ENCODE data around the gene SRSF6. TPM values are rescaled to one million over a fixed set of nuclear protein-coding genes. Genes with fewer than 3 reads are reported as not detected.
A peak's percentile ranks its signal among the peaks of the same experiment; 100 is the strongest.

The SRSF6 gene
- total RNA-seq, 2 experiments from 2014 or later: 112 to 114 TPM

GRCh38 chr20:43460830-43461200, 3.1 kb downstream of the SRSF6 start:
- H3K4me3 Mint-ChIP-seq: peak overlapping the region; percentile 93
- peak overlapping the region; percentile 68 for H3K27ac Mint-ChIP-seq
- H3K36me3 Mint-ChIP-seq (ENCODE audit: low read depth): peaks cover 67% of the 10 kb centered on the region
- ATAC-seq (no peak), DNase-seq (no peak)
- ChIA-PET POLR2A (interaction anchor here (1.0 to 1.7 kb wide), 3 partner anchors 11 to 131 kb away, joined by 3 to 5 read pairs (median 3); no protein-coding TSS in a partner anchor), CTCF (no interaction called here)
- H3K9me3 Mint-ChIP-seq: no peaks in the 10 kb centered on the region
- no peak for TF ChIP-seq CTCF (IDR thresholded peaks at IDR 0.05)
- H3K4me1 Mint-ChIP-seq (ENCODE audit: low read depth): peaks cover 43% of the 10 kb centered on the region
- intact Hi-C loops (cut with micrococcal nuclease): no loop called here
- H3K27me3 Mint-ChIP-seq: no peaks in the 10 kb centered on the region

- intact Hi-C loops (cut with micrococcal nuclease): no loop called here
- Mint-ChIP-seq H3K9me3 (no peaks in the 10 kb centered on the region), H3K27ac (peak overlapping the region; percentile 26), H3K4me1 (ENCODE audit: low read depth) (peaks cover 42% of the 10 kb centered on the region), H3K27me3 (no peaks in the 10 kb centered on the region), H3K4me3 (peak overlapping the region; percentile 2), H3K36me3 (ENCODE audit: low read depth) (peaks cover 75% of the 10 kb centered on the region)
- ATAC-seq: no peak
- DNase-seq: no peak
- ChIA-PET CTCF (no interaction called here), POLR2A (interaction anchor here (0.6 to 1.7 kb wide), 7 partner anchors 8 to 274 kb away, joined by 3 to 5 read pairs (median 3); no protein-coding TSS in a partner anchor)
- no peak for TF ChIP-seq CTCF (IDR thresholded peaks at IDR 0.05)
These were observed 4.4 kb downstream of the SRSF6 start for GRCh38 chr20:43461894-43462659.

- ATAC-seq (no peak), DNase-seq (no peak)
- Mint-ChIP-seq H3K9me3 (no peaks in the 10 kb centered on the region), H3K4me3 (no peak overlapping the region), H3K4me1 (ENCODE audit: low read depth) (peaks cover 42% of the 10 kb centered on the region), H3K36me3 (ENCODE audit: low read depth) (peaks cover 76% of the 10 kb centered on the region), H3K27me3 (no peaks in the 10 kb centered on the region), H3K27ac (peak overlapping the region; percentile 16)
- CTCF ChIA-PET: interaction anchor here (0.6 kb wide), 1 partner anchor 14 kb away, joined by 3 read pairs; no protein-coding TSS in a partner anchor
- no peak for TF ChIP-seq CTCF (IDR thresholded peaks at IDR 0.05)
- POLR2A ChIA-PET: interaction anchor here (0.8 to 1.5 kb wide), 6 partner anchors 9 to 208 kb away, joined by 3 to 4 read pairs (median 3); partner anchors contain the start of gene L3MBTL1
- intact Hi-C loops (cut with micrococcal nuclease): no loop called here
These were observed 5.2 kb downstream of the SRSF6 start for GRCh38 chr20:43462660-43463526.

- CTCF ChIA-PET: no interaction called here
- intact Hi-C loops (cut with micrococcal nuclease): no loop called here
- no peak for DNase-seq
- H3K9me3 Mint-ChIP-seq: no peaks in the 10 kb centered on the region
- peak overlapping the region; percentile 16 for H3K27ac Mint-ChIP-seq
- peaks cover 73% of the 10 kb centered on the region for H3K36me3 Mint-ChIP-seq (ENCODE audit: low read depth)
- POLR2A ChIA-PET: interaction anchor here (0.8 to 1.6 kb wide), 3 partner anchors 8 to 44 kb away, joined by 3 to 4 read pairs (median 3); partner anchors contain the start of gene L3MBTL1
- peaks cover 42% of the 10 kb centered on the region for H3K4me1 Mint-ChIP-seq (ENCODE audit: low read depth)
- no peak for TF ChIP-seq CTCF (IDR thresholded peaks at IDR 0.05)
- ATAC-seq: no peak
- no peaks in the 10 kb centered on the region for H3K27me3 Mint-ChIP-seq
- H3K4me3 Mint-ChIP-seq: no peak overlapping the region
These were observed 6.0 kb downstream of the SRSF6 start for GRCh38 chr20:43463527-43464218.

Measured in activated CD8-positive, alpha-beta T cell treated with anti-CD3 and anti-CD28 coated beads for 36 hours (primary cell).